GM03348 (cell line): ENCODE data around the gene PEF1.

Experiments
- DNase-seq: peaks from one replicate; pipeline ENCODE4 v3.0.0; 2012; ENCODE audit warnings: low spot score

PEF1 gene

GRCh38 chr1:31583995-31584868, 60.4 kb downstream of the PEF1 start:
- DNase-seq, result no peak

GRCh38 chr1:31583082-31583994, 61.3 kb downstream of the PEF1 start:
- no peak for DNase-seq

- peak; percentile 43 for DNase-seq
These were observed 62.6 kb downstream of the PEF1 start for GRCh38 chr1:31581821-31582810.

- no peak for DNase-seq
These were observed 63.6 kb downstream of the PEF1 start for GRCh38 chr1:31580891-31581603.

- no peak for DNase-seq
These were observed 64.2 kb downstream of the PEF1 start for GRCh38 chr1:31580513-31580870.
